ENCODE results near the gene SMARCAL1. TPM values are rescaled to one million over a fixed set of nuclear protein-coding genes. Genes with fewer than 3 reads are reported as not detected.

The SMARCAL1 gene
- total and polyA plus RNA-seq, 8 donors: 5.5 to 12.8 (median 7.4) TPM

DNA sequence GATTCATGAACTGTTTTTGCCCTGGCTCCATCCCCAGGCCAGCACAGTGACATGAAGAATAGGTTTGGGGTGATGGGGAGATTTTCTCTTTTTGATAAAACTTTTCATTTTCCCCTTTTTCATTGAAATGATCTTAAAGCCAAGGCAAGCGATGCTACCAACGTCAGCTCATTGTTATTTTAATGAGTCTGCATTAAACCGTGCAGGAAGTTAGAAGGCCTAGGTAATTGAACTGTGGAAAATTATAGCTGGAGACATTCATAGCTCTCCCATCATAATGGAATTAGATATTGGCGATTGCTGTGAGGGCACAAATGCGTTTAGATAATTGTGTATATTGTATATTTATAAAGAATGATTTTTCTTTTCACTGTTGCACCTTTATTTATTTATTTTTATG, 33.2 kb downstream of the SMARCAL1 start:
- intact Hi-C loops (cut with DNase I): no loop called here
- no peaks in the 10 kb centered on the region for H3K4me1 ChIP-seq
- DNase-seq (no peak), FAIRE-seq (no peak), ATAC-seq (no peak)
- H3K27me3 ChIP-seq: no peaks in the 10 kb centered on the region
- WGBS, 2 donors: 84 to 88% methylated on average over 5 of the region's 5 CpGs
- TF ChIP-seq, protein P1, sequence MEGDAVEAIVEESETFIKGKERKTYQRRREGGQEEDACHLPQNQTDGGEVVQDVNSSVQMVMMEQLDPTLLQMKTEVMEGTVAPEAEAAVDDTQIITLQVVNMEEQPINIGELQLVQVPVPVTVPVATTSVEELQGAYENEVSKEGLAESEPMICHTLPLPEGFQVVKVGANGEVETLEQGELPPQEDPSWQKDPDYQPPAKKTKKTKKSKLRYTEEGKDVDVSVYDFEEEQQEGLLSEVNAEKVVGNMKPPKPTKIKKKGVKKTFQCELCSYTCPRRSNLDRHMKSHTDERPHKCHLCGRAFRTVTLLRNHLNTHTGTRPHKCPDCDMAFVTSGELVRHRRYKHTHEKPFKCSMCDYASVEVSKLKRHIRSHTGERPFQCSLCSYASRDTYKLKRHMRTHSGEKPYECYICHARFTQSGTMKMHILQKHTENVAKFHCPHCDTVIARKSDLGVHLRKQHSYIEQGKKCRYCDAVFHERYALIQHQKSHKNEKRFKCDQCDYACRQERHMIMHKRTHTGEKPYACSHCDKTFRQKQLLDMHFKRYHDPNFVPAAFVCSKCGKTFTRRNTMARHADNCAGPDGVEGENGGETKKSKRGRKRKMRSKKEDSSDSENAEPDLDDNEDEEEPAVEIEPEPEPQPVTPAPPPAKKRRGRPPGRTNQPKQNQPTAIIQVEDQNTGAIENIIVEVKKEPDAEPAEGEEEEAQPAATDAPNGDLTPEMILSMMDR (IDR thresholded peaks at IDR 0.05): no peak
- H3K9me3 ChIP-seq: no peaks in the 10 kb centered on the region
- peaks cover 0 to 38% (median 28%) of the 10 kb centered on the region in 3 donors for H3K36me3 ChIP-seq
- H3K27ac ChIP-seq: no peak overlapping the region
- no peak overlapping the region for H3K4me3 ChIP-seq

GRCh38 chr2:216446343-216446742, 34.1 kb downstream of the SMARCAL1 start:
- FAIRE-seq (no peak), ATAC-seq (no peak), DNase-seq (no peak)
- intact Hi-C loops (cut with DNase I): no loop called here
- Histone ChIP-seq H3K36me3 (peaks cover 0 to 45% (median 28%) of the 10 kb centered on the region in 3 donors), H3K27me3 (no peaks in the 10 kb centered on the region), H3K27ac (no peak overlapping the region), H3K9me3 (no peaks in the 10 kb centered on the region), H3K4me1 (no peaks in the 10 kb centered on the region), H3K4me3 (no peak overlapping the region)
- 94 to 95% methylated on average over 2 of the region's 2 CpGs for WGBS, 2 donors
- TF ChIP-seq, protein P1 (IDR thresholded peaks at IDR 0.05): no peak

DNA sequence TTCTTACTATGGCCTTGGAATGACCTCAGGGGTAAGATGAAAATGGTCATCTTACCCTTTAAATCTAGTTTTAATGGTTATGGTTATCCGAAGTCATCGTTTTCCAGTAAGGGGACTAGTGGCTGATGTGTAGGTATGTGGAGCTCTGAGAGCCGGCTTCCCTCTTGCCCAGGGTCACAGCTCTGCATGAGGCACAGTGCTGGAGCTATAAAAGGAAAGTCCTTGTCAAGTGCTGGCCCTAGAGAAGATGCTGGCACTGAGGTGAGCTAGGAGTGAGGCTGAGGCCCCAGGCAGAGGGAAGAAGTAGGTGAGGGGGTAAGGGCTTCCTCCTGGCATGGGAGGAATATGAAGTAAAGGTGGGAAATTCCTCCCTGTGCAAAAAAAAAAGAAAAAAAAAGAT, 35.0 kb downstream of the SMARCAL1 start:
- no peak for ATAC-seq
- H3K27me3 ChIP-seq: no peaks in the 10 kb centered on the region
- H3K36me3 ChIP-seq: peaks cover 0 to 47% (median 29%) of the 10 kb centered on the region in 3 donors
- H3K27ac ChIP-seq: no peak overlapping the region
- H3K4me1 ChIP-seq: no peaks in the 10 kb centered on the region
- intact Hi-C loops (cut with DNase I): no loop called here
- no peak overlapping the region for H3K4me3 ChIP-seq
- no peak for DNase-seq
- no peak for FAIRE-seq
- WGBS, 2 donors: 94 to 98% methylated on average over 3 of the region's 3 CpGs
- TF ChIP-seq, protein P1 (IDR thresholded peaks at IDR 0.05): no peak
- H3K9me3 ChIP-seq: no peaks in the 10 kb centered on the region

GRCh38 chr2:216448829-216449228, 36.5 kb downstream of the SMARCAL1 start:
- no peak for ATAC-seq
- no peak for FAIRE-seq
- Histone ChIP-seq H3K27me3 (no peaks in the 10 kb centered on the region), H3K27ac (no peak overlapping the region), H3K9me3 (no peaks in the 10 kb centered on the region), H3K36me3 (peaks cover 0 to 57% (median 38%) of the 10 kb centered on the region in 3 donors), H3K4me3 (no peak overlapping the region), H3K4me1 (no peaks in the 10 kb centered on the region)
- intact Hi-C loops (cut with DNase I): no loop called here
- no peak for DNase-seq
- TF ChIP-seq, protein P1 (IDR thresholded peaks at IDR 0.05): no peak

DNA sequence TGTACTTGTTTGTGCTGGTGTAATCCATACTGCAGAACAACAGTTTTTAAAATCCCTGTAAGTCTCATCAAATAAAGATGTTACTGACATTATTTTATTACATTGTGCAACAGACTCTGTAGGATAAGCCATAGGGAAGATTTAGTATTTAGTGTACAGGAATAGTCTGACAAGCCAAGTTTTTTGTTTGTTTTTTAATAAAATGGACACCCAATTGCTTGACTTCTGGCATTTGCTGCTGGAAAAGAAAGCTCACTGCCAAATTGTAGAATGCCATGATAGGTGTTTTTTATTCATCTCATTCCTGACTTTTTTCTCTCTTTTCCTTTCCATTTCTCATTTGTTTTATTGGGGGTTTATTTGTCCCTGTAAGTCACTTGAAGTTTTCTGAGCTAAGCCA, 38.1 kb downstream of the SMARCAL1 start:
- H3K36me3 ChIP-seq: peaks cover 0 to 62% (median 38%) of the 10 kb centered on the region in 3 donors
- no peak for DNase-seq
- no peaks in the 10 kb centered on the region for H3K27me3 ChIP-seq
- H3K9me3 ChIP-seq: no peaks in the 10 kb centered on the region
- no peaks in the 10 kb centered on the region for H3K4me1 ChIP-seq
- intact Hi-C loops (cut with DNase I): no loop called here
- no peak overlapping the region for H3K4me3 ChIP-seq
- no peak for ATAC-seq
- FAIRE-seq: no peak
- H3K27ac ChIP-seq: no peak overlapping the region
- TF ChIP-seq, protein P1 (IDR thresholded peaks at IDR 0.05): no peak
